MG63 (cell line): ENCODE measurements around the gene SPRTN. TPM values are rescaled to one million over a fixed set of nuclear protein-coding genes. Genes with fewer than 3 reads are reported as not detected.
A peak's percentile ranks its signal among the peaks of the same experiment; 100 is the strongest.
"Not testable (repeated sequence)": the region's sequence is repeated elsewhere in the genome, so short reads cannot be mapped to it uniquely, and the experiment has no call there.

Experiments used
- DNase-seq: peaks from one replicate; pipeline ENCODE4 v3.0.0-alpha.2; 2020
- H3K27me3 ChIP-seq: fragments of 250-450 bp; sonication (Bioruptor Pico); 2 replicates; pipeline ENCODE4 v1.5.1; 2020; ENCODE audit warnings: mild to moderate bottlenecking, moderate library complexity
- H3K36me3 ChIP-seq: fragments of 250-450 bp; sonication (Bioruptor Pico); 2 replicates; pipeline ENCODE4 v1.5.1; 2020; ENCODE audit warnings: mild to moderate bottlenecking, moderate library complexity
- H3K4me3 ChIP-seq: fragments of 250-450 bp; sonication (Bioruptor Pico); 2 replicates; pipeline ENCODE4 v1.5.1; 2020; ENCODE audit warnings: mild to moderate bottlenecking, moderate library complexity
- H3K9me3 ChIP-seq: fragments of 250-450 bp; sonication (Bioruptor Pico); 2 replicates; pipeline ENCODE4 v1.5.1; 2020; ENCODE audit warnings: mild to moderate bottlenecking, moderate library complexity
- total RNA-seq: library from RNA; depleted of rRNA; stranded (reverse); fragments of >200 nt; shearing (Covaris generic); gene quantifications from 2 replicates; pipeline ENCODE4 v1.2.3, GENCODE V29; 2014; ENCODE audit warnings: low replicate concordance

Gene SPRTN
- total RNA-seq, 1 experiment from 2014 or later: 6.7 TPM

DNA sequence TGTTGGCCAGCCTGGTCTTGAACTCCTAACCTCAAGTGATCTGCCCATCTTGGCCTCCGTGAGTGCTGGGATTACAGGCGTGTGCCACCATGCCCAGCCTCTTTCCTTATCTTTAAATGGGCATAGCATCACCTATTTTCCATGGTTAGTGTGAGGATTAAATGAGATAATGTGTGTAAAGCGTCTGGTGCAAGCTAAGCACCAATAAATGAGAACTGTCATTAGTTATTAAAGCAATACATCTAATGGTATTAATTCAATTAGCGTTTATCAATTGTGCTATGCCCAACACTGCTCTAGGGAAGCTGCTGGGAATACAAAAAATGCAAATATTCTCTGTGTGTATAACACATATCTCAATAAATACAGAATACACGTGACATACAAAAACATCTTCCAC lies 10.5 kb upstream of the SPRTN start:
- H3K36me3 ChIP-seq: no peaks in the 10 kb centered on the region; the same call in 1 of the 2 replicates
- H3K27me3 ChIP-seq: peaks cover 4% of the 10 kb centered on the region; the same call in 1 of the 2 replicates
- no peaks in the 10 kb centered on the region for H3K9me3 ChIP-seq
- no peak overlapping the region for H3K4me3 ChIP-seq
- no peak for DNase-seq

DNA sequence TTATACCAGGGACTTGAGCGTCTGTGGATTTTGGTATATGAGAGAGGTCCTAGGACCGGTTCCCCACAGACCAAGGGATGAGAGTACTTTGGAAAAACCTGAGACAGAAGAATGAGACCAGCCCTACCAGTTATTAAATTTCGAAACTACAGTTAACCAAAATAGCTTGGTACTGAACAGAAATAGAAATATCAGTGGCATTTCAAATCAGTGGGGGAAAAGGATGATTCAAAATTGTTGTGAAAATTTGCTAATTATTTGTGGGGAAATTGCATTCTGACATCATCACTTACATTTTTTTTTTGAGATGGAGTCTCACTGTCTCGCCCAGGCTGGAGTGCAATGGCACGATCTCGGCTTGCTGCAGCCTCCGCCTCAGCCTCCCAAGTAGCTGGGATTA lies 8.6 kb upstream of the SPRTN start:
- peaks cover 3% of the 10 kb centered on the region; the same call in 1 of the 2 replicates for H3K36me3 ChIP-seq
- no peak overlapping the region for H3K4me3 ChIP-seq
- no peak for DNase-seq
- H3K9me3 ChIP-seq: no peaks in the 10 kb centered on the region
- peaks cover 4% of the 10 kb centered on the region; the same call in 1 of the 2 replicates for H3K27me3 ChIP-seq

DNA sequence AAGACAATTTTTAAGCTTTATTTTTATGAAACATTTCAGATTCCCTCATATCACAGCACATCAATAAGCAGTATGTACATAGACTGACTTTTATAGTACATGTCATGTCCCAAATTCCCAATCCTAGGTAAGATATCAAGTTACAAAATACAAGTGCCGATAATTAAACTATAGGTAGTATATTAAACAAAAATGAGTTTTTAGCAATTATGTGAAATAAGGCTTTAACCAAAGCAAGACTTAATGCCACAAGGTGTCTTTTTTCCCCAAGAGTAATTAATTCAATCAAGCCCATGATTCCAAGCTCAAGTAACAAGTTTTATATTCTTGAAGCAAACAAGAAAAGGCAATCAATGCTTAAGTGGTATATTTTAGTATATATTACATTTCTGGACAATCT lies 5.3 kb upstream of the SPRTN start:
- Histone ChIP-seq H3K27me3 (no peaks in the 10 kb centered on the region), H3K4me3 (no peak overlapping the region), H3K9me3 (no peaks in the 10 kb centered on the region), H3K36me3 (peaks cover 16% of the 10 kb centered on the region)
- no peak for DNase-seq

DNA sequence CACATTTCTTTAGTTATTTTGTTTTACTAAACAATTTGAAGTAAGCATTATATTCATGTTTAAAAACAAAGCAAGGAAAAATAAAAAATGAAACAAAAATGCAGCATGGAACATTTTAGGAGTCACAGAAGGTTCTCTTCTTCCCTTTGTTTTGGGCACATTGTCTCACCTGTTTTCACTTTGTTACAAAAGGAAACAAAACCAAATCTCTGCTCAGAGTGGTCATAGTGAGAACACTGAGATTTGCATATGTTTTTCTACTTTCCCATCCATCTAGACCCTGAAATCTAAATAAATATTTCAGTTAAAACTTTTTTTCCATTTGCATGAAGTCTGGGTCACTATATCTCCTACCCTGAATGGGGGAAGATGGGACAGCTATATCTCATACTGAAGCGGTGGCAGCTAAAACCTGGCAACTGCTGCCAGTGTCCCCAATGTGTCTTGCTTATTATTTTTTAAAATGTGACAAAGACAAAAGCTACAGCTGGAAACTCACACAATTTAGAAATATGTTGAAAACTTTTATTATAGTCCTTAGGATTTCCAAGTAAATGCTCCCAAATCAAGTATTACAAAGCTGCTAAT lies 3.9 kb upstream of the SPRTN start:
- Histone ChIP-seq H3K36me3 (peaks cover 16% of the 10 kb centered on the region), H3K9me3 (no peaks in the 10 kb centered on the region), H3K27me3 (no peaks in the 10 kb centered on the region), H3K4me3 (peak overlapping the region; percentile 94)
- DNase-seq: no peak

DNA sequence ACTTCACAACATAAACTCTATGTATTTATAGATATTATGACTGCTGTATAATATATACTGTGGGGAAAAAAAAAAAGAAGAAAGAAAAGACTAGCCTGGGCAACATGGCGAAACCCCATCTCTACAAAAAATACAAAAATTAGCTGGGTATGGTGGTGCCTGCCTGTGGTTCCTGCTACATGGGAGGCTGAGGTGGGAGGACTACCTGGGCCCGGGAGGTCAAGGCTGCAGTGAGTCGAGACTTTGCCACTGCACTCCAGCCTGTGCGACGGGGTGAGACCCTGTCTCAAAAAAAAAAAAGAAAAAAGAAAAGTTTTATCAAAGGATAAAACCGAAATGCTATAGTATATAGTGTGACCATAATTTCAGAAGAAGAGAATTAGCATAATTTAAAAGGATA lies 3.1 kb upstream of the SPRTN start:
- no peak for DNase-seq
- Histone ChIP-seq H3K4me3 (peak overlapping the region; percentile 94), H3K9me3 (no peaks in the 10 kb centered on the region), H3K27me3 (no peaks in the 10 kb centered on the region), H3K36me3 (peaks cover 16% of the 10 kb centered on the region)

DNA sequence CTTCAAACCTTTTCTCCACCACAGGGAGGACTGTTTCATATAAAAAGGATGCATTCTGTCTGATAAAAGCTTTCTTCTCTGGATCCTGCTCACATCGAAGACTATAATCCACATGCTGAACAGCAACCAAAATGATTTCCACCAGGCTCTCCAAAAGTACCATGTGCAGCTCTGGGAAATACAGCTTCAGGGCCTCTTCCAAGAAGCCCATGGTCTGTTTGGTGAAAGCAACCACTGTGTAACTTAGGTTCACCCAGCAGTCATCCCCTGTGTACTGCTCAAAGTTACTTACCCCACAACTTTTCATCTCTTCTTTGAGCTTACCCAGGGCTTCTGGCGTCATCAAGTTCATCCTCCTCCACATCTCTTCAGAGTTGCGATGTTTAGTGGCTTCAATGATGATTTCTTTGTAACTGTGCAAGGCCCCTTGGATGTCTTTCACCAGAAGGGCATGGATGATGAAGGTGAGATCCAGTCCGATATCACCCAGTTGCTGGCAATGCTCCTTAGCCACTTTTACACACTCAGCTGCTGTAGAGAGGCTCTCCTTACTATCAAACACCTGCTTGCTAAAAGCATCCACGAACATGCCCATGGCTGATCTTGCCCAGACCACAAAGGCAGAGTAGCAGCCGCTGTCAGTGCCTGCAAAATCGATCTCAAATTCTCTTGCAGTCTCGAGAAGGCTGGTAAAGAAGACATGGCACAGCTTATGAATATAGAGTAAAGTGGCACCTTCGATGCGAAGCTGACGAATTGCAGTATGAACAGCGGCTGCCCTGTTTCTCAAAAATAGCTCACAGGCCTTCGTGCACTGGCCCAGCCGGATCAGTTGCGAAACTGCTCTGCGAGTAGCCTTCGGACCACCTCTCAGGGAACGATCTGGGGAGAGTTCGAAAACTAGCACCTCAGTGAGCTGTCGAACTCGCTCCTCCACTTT lies 2.2 kb upstream of the SPRTN start:
- no peak for DNase-seq
- peak overlapping the region; percentile 94 for H3K4me3 ChIP-seq
- no peaks in the 10 kb centered on the region for H3K9me3 ChIP-seq
- H3K36me3 ChIP-seq: peaks cover 24% of the 10 kb centered on the region
- H3K27me3 ChIP-seq: no peaks in the 10 kb centered on the region

DNA sequence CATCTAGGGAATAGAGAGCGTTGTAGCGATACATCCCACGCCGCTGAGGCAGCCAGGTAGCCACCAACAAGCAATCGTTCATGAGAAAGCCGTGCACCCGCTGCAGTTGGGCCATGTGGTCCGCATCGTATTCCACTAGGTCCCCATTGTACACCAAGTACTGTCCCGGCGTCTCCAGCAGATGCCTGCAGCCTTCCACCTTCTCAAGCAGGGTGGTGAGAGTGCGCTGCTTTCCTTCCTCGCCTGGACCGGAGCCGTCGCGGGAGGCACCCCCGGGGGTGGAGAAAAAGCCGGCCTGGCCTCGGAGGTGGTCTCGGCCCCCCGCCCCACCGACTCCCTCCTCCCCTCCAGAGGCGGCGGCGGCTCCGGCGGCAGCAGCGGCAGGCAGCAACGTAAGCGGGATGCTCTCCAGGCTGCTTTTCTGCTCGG lies 1.0 kb upstream of the SPRTN start:
- Histone ChIP-seq H3K27me3 (no peaks in the 10 kb centered on the region; the same call in 1 of the 2 replicates), H3K4me3 (peak overlapping the region; percentile 94), H3K36me3 (peaks cover 34% of the 10 kb centered on the region), H3K9me3 (no peaks in the 10 kb centered on the region)
- no peak for DNase-seq

DNA sequence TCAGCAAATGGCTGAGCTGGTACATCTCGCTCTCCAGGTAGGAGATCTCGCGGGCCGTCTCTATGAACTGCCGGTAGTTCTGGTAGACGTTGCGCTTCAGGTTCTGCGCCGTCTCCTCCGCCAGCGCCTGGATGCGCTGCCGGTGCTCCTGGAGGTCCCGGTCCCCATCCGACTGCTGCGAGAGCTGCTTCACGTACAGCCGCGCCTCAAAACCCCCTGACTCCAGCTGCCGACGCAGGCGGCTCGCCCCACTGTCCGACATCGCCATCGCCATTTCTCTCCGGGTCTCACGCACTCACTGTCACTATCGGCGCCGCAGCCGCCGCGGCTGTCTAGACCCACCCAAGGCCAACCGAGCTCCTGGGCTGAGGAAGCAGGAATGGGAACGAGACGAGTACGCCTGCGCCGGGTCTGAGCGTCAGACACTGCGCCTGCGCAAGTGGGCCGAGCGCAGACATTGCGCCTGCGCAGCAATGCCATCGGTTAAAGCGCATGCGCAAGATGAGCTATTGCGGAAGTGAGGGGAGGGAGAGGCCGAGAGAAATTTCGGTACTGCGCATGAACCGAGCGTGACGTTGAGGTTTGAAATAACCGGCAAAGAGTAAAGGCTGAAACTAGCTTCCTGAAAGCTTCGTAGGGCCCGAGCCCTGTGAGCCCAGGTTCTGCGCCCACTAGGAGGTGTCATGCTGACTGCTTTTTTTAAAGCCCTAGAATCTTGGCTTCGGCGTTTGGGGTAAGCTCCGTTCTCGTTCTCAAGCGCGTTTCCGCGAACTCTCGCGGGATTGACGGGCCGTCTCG lies 422 bp upstream of the SPRTN start, which contains the start of gene EXOC8:
Gene EXOC8, minus strand, starts transcription at position 381 of the 798 bp plus-strand sequence. Its CDS starts 107 bp downstream, at position 274.
- peak; percentile 92 for DNase-seq
- Histone ChIP-seq H3K36me3 (peaks cover 36% of the 10 kb centered on the region), H3K27me3 (no peaks in the 10 kb centered on the region; the same call in 1 of the 2 replicates)

DNA sequence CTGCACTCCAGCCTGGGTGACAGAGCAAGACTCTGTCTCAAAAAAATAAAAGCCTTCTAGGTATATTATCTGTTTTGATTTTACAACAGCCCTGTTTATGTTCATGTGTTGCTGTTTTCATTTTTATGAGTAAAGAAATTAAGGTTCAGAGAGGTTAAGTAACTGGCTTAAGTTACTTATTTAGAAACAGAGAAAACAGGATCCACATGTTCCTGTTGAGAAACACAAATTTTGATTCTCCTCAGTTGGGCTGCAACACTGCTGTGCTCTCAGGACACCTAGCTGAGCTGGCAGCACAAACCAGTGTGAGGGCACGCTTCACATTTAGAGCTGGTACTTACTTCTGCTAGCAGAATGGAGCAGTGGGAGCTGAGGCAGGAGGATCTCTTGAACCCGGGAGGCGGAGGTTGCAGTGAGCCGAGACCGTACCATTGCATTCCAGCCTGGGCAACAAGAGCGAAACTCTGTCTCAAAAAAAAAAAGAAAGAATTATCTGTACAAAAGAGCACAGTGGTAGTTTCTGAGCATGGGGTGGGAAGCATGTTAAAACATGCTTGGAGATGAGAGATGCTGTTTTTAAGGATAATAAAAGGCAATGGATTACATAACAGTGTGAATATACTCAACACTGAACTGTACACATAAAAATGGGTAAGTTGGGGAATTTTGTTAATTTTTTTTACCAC lies 2.4 kb downstream of the SPRTN start:
- Histone ChIP-seq H3K36me3 (peaks cover 30% of the 10 kb centered on the region), H3K27me3 (no peaks in the 10 kb centered on the region; the same call in 1 of the 2 replicates), H3K4me3 (no peak overlapping the region), H3K9me3 (no peaks in the 10 kb centered on the region)
- DNase-seq: no peak

More for the DNA sequence above, 422 bp upstream of the SPRTN start, which contains the start of gene EXOC8:
- Histone ChIP-seq H3K9me3 (no peaks in the 10 kb centered on the region), H3K4me3 (peak within 1 kb of the TSS; percentile 94)

DNA sequence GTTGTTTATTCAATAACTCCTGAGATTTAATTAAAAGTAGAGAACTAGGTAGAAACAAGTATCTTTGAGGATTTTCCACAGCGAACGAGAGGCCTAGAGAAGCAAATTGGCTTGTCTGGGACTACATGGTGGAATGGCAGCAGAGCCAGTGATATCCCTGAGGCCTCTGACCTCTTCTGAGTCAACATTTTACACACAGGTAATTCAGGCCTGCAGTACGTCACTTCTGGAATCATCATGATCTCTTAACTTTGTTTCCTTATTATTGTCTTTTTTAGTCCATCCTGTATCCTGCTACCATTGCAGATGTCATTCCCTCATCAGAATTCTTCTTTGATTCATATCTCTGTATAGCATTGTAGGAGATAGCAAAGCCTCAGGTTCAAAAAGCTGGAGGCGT lies 9.9 kb downstream of the SPRTN start:
- Histone ChIP-seq H3K36me3 (peaks cover 48% of the 10 kb centered on the region), H3K4me3 (no peak overlapping the region), H3K9me3 (no peaks in the 10 kb centered on the region), H3K27me3 (no peaks in the 10 kb centered on the region)
- no peak for DNase-seq

DNA sequence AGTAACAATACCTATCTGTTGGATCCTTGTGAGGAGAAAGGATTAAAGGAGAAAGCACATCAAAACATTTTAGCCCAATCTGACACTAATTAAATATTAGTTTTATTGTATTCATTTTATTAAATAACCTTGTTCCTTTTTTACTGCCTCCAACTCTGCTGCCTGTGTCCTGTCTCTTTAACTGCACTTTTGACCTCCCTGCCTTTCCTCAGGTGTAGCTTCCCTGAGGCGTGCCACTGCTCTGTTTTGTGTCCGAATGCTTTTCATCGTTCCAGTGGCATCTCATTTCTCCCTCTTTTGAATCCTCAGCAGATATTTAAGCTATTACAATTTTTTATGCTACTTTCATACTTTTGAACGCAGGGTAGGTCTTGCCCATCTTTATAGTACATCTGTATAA lies 10.3 kb downstream of the SPRTN start:
- Histone ChIP-seq H3K9me3 (no peaks in the 10 kb centered on the region), H3K36me3 (peaks cover 48% of the 10 kb centered on the region), H3K27me3 (no peaks in the 10 kb centered on the region), H3K4me3 (no peak overlapping the region)
- DNase-seq: no peak

DNA sequence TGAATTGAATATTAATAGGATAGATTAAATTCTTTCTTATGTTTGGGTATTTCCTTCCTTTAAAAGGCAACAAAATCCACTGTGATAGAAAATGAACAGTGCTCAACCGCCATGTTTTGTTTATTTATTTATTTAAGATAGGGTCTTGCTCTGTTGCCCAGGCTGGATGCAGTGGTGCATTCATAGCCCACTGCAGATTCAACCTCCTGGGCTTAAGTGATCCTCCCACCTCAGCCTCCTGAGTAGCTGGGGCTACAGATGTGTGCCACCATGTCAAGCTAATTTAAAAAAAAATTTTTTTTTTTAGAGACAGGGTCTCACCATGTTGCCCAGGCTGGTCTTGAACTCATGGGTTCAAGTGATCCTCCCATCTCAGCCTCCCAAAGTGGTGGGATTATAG lies 10.8 kb downstream of the SPRTN start:
- H3K27me3 ChIP-seq, DNase-seq, H3K9me3 ChIP-seq, H3K4me3 ChIP-seq: not testable (repeated sequence)
- H3K36me3 ChIP-seq: peaks cover 48% of the 10 kb centered on the region

DNA sequence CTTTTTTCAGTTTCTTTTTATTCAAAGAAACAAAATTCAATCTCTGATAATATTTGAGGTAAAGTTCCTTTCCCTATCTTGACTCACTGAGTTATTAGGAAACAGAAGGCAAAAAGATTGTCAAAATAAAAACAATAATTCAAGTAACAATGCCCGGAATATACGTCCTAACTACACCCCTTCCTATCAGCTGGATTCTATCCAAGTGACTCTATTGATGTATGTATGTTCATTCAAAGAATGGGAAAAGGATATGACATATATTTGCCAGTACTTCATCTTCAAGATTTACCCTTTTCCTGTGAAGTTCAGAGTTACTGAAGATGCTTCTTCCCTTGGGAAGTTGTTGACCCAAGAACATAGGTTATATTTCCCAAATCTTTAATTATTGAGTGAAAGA lies 13.7 kb downstream of the SPRTN start:
- no peak overlapping the region for H3K4me3 ChIP-seq
- peaks cover 47% of the 10 kb centered on the region for H3K36me3 ChIP-seq
- H3K9me3 ChIP-seq: no peaks in the 10 kb centered on the region
- no peak for DNase-seq
- no peaks in the 10 kb centered on the region for H3K27me3 ChIP-seq

DNA sequence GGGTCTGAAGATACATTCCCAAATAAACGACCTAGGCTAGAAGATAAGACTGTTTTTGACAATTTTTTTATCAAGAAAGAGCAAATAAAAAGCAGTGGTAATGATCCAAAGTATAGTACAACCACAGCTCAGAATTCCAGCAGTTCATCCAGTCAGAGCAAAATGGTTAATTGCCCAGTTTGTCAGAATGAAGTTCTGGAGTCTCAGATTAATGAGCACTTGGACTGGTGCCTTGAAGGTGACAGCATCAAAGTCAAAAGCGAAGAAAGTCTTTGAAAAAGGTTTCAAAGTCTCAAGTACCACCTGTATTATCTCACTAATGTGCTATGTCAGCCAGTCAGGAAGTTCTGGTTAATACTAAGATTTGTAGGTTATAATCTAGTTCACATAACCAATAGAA lies 15.0 kb downstream of the SPRTN start:
- Histone ChIP-seq H3K9me3 (no peaks in the 10 kb centered on the region), H3K36me3 (peaks cover 36% of the 10 kb centered on the region), H3K27me3 (no peaks in the 10 kb centered on the region), H3K4me3 (no peak overlapping the region)
- no peak for DNase-seq

DNA sequence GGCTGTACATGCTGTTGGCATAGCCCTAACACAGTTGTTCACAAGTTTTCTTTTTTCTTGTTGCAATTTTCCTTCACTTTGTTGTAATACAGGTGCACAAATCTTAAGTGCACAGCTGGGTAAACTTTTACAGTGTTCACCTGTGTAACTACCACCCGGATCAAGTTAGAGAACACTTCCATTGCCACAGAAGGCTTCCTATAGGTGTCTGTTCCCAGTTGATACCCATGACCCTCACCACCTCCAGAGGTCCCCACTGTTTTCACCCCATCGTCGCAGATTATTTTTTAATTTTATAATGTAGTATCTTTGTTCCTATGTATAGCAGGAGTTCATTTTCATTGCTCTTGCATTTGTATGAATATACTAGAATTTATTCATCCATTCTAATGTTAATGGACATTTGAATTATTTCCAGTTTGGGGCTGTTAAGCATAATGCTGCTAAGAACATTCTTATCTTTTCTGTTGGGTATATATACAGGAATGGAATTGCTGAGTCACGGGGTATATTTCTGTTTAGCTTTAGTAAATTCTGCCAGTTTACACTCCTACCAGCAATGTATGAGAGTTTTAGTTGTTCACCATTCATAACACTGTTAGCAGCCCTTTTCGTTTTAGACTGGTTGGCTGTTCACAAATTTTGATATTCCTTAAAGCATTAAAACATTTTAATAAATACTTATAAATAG lies 16.4 kb downstream of the SPRTN start:
- Histone ChIP-seq H3K9me3 (no peaks in the 10 kb centered on the region), H3K4me3 (no peak overlapping the region), H3K27me3 (no peaks in the 10 kb centered on the region), H3K36me3 (peaks cover 27% of the 10 kb centered on the region)
- DNase-seq: no peak

DNA sequence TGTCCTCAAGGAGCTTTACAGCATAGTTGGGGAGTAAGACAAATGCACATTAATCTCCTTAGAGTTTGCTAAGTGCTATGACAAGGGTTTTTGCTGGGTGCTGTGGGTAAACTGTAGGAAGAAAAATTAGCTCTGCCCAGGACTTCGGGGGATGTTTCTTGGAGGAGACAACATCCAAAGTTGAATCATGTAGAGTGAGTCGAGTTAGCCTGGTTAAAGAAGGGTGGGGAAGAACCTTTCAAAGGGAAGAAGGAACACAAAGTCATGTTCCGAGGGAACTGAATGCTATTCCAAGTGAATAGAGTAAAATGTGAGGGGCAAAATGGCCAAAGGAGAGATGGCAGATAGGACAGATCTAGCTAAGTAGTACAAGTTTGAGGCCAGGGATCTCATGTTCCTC lies 17.1 kb downstream of the SPRTN start:
- Histone ChIP-seq H3K9me3 (no peaks in the 10 kb centered on the region), H3K4me3 (no peak overlapping the region), H3K27me3 (no peaks in the 10 kb centered on the region), H3K36me3 (peaks cover 25% of the 10 kb centered on the region)
- no peak for DNase-seq
